Tibial nerve (tissue), 4 donors: ENCODE results near the gene ZNF423. TPM values are rescaled to one million over a fixed set of nuclear protein-coding genes. Genes with fewer than 3 reads are reported as not detected.
A peak's percentile ranks its signal among the peaks of the same experiment; 100 is the strongest.

Experiments
- DNase-seq, 2 donors: peaks; one replicate each; pipeline ENCODE4 v3.0.0-alpha.2; 2019; ENCODE audit warnings: low spot score in 2 of 2
- H3K27ac ChIP-seq, 4 donors: fragments of 200-600 bp; sonication (generic) in 3 of 4; one replicate each; pipeline ENCODE4 v1.5.1; 2017 to 2019; ENCODE audit warnings: mild to moderate bottlenecking in 1 of 4
- H3K27me3 ChIP-seq, 2 donors: fragments of 200-600 bp; sonication (generic) in 1 of 2; one replicate each; pipeline versions ENCODE4 v1.5.1 to v1.6.0; 2017 to 2019
- H3K36me3 ChIP-seq, 3 donors: fragments of 200-600 bp; sonication (generic); one replicate each; pipeline ENCODE4 v1.5.1; 2018 to 2019
- H3K4me1 ChIP-seq, 4 donors: fragments of 200-600 bp; sonication (generic) in 3 of 4; one replicate each; pipeline ENCODE4 v1.5.1; 2017 to 2019
- H3K4me3 ChIP-seq, 4 donors: fragments of 200-600 bp; sonication (generic) in 3 of 4; one replicate each; pipeline ENCODE4 v1.5.1; 2017 to 2019; ENCODE audit warnings: mild to moderate bottlenecking in 1 of 4, moderate library complexity in 1 of 4
- H3K9me3 ChIP-seq, 4 donors: fragments of 200-600 bp; sonication (generic) in 3 of 4; one replicate each; pipeline ENCODE4 v1.5.1; 2017 to 2019
- EP300 ChIP-seq, 2 donors: sonication (generic); formaldehyde crosslinking; IDR thresholded peaks; one replicate each; pipeline ENCODE4 v1.6.1; 2017; ENCODE audit warnings: antibody characterized with exemption in 2 of 2, mild to moderate bottlenecking in 1 of 2
- POLR2A ChIP-seq, 2 donors: fragments of 450-650 bp; IDR thresholded peaks; one replicate each; pipeline ENCODE4 v1.6.1; 2017; ENCODE audit warnings: antibody characterized with exemption in 2 of 2, mild to moderate bottlenecking in 2 of 2, moderate library complexity in 2 of 2
- WGBS, 2 donors: methylation state at CpG; one replicate each; pipeline ENCODE4 v1.1.5; 2018; 5-methylcytosine and 5-hydroxymethylcytosine counted together
- total RNA-seq, 4 donors: library from RNA; depleted of rRNA; stranded (reverse); fragments of >200 nt; gene quantifications; one replicate each; pipeline ENCODE4 v1.1.0, GENCODE V29; 2016
- TF ChIP-seq, protein P1 (sequence below), 5 experiments: fragments of 200-600 bp in 3 of 5; fragments of 450-650 bp in 2 of 5; sonication (generic) in 3 of 5; IDR thresholded peaks; one replicate each; pipeline ENCODE4 v1.5.1; 2016 to 2019; ENCODE audit warnings: antibody characterized with exemption in 5 of 5, mild to moderate bottlenecking in 3 of 5, moderate library complexity in 2 of 5

The ZNF423 gene
- total RNA-seq, 4 donors from 2014 or later, result 15.9 to 20.5 (median 18.5) TPM

GRCh38 chr16:49599704-49600103 is 256.2 kb downstream of the ZNF423 start:
- Histone ChIP-seq H3K27ac (no peak overlapping the region), H3K4me1 (peaks cover 0 to 44% (median 11%) of the 10 kb centered on the region in 4 donors), H3K27me3 (no peaks in the 10 kb centered on the region), H3K4me3 (no peak overlapping the region), H3K9me3 (no peaks in the 10 kb centered on the region), H3K36me3 (no peaks in the 10 kb centered on the region)
- 78 to 89% methylated on average over 8 of the region's 8 CpGs for WGBS, 2 donors
- no peak for DNase-seq
- TF ChIP-seq, protein P1, sequence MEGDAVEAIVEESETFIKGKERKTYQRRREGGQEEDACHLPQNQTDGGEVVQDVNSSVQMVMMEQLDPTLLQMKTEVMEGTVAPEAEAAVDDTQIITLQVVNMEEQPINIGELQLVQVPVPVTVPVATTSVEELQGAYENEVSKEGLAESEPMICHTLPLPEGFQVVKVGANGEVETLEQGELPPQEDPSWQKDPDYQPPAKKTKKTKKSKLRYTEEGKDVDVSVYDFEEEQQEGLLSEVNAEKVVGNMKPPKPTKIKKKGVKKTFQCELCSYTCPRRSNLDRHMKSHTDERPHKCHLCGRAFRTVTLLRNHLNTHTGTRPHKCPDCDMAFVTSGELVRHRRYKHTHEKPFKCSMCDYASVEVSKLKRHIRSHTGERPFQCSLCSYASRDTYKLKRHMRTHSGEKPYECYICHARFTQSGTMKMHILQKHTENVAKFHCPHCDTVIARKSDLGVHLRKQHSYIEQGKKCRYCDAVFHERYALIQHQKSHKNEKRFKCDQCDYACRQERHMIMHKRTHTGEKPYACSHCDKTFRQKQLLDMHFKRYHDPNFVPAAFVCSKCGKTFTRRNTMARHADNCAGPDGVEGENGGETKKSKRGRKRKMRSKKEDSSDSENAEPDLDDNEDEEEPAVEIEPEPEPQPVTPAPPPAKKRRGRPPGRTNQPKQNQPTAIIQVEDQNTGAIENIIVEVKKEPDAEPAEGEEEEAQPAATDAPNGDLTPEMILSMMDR (IDR thresholded peaks at IDR 0.05), result no peak
- TF ChIP-seq POLR2A (IDR thresholded peaks at IDR 0.05) (no peak), EP300 (IDR thresholded peaks at IDR 0.05) (no peak)

- DNase-seq, result no peak
- no peaks in the 10 kb centered on the region for H3K36me3 ChIP-seq
- no peaks in the 10 kb centered on the region for H3K27me3 ChIP-seq
- 93 to 98% methylated on average over 2 of the region's 2 CpGs for WGBS, 2 donors
- no peak overlapping the region for H3K27ac ChIP-seq
- no peak overlapping the region for H3K4me3 ChIP-seq
- peaks cover 0 to 45% (median 12%) of the 10 kb centered on the region in 4 donors for H3K4me1 ChIP-seq
- no peaks in the 10 kb centered on the region for H3K9me3 ChIP-seq
- TF ChIP-seq, protein P1 (IDR thresholded peaks at IDR 0.05), result no peak
- no peak for TF ChIP-seq EP300 (IDR thresholded peaks at IDR 0.05)
- no peak for TF ChIP-seq POLR2A (IDR thresholded peaks at IDR 0.05)
These were observed 256.6 kb downstream of the ZNF423 start for GRCh38 chr16:49599281-49599680.

- 83 to 88% methylated on average over 8 of the region's 8 CpGs for WGBS, 2 donors
- H3K27ac ChIP-seq, result no peak overlapping the region
- H3K4me3 ChIP-seq, result no peak overlapping the region
- H3K36me3 ChIP-seq, result no peaks in the 10 kb centered on the region
- no peak for DNase-seq
- TF ChIP-seq, protein P1 (IDR thresholded peaks at IDR 0.05), result no peak
- TF ChIP-seq POLR2A (IDR thresholded peaks at IDR 0.05) (no peak), EP300 (IDR thresholded peaks at IDR 0.05) (no peak)
- H3K9me3 ChIP-seq, result no peaks in the 10 kb centered on the region
- no peaks in the 10 kb centered on the region for H3K27me3 ChIP-seq
- H3K4me1 ChIP-seq, result peaks cover 0 to 52% (median 13%) of the 10 kb centered on the region in 4 donors
These were observed 257.3 kb downstream of the ZNF423 start for GRCh38 chr16:49598383-49599170.

DNA sequence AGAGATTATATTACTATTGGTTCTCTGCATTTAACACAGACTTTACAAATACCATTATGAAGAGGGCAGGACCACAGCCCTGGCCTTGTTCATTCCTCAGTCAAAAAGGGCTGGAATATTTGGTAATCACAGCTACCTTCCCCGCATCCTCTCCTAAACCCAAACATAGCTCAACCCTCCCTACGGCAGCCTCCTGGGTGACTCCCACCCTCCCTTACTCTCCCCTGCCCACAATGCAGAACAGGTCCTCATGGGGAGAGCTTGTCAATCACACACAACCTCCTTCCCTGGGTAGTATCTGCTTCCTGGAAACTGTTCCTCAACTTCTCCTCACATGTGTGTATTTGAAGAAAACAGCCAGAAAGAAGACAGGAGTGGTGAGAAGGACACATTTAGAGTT is 258.1 kb downstream of the ZNF423 start:
- no peaks in the 10 kb centered on the region for H3K27me3 ChIP-seq
- H3K9me3 ChIP-seq, result no peaks in the 10 kb centered on the region
- 80 to 95% methylated on average over 2 of the region's 2 CpGs for WGBS, 2 donors
- no peak overlapping the region for H3K4me3 ChIP-seq
- TF ChIP-seq POLR2A (IDR thresholded peaks at IDR 0.05) (no peak), EP300 (IDR thresholded peaks at IDR 0.05) (no peak)
- TF ChIP-seq, protein P1 (IDR thresholded peaks at IDR 0.05), result no peak
- peaks cover 0 to 49% (median 13%) of the 10 kb centered on the region in 4 donors for H3K4me1 ChIP-seq
- H3K27ac ChIP-seq, result no peak overlapping the region
- no peaks in the 10 kb centered on the region for H3K36me3 ChIP-seq
- DNase-seq, result no peak

- no peak for TF ChIP-seq EP300 (IDR thresholded peaks at IDR 0.05)
- TF ChIP-seq POLR2A (IDR thresholded peaks at IDR 0.05), result no peak
- TF ChIP-seq, protein P1 (IDR thresholded peaks at IDR 0.05), result no peak
- 46 to 60% methylated on average over 10 of the region's 10 CpGs for WGBS, 2 donors
- Histone ChIP-seq H3K27ac (peak overlapping the region in 3 of 4 donors; percentile 0 to 66 (median 63)), H3K27me3 (no peaks in the 10 kb centered on the region), H3K4me1 (peaks cover 0 to 39% (median 13%) of the 10 kb centered on the region in 4 donors), H3K4me3 (no peak overlapping the region), H3K36me3 (no peaks in the 10 kb centered on the region), H3K9me3 (no peaks in the 10 kb centered on the region)
- no peak for DNase-seq
These were observed 259.1 kb downstream of the ZNF423 start for GRCh38 chr16:49596648-49597291.
